GM20000 (cell line): ENCODE results near the gene OVCH1.

ENCODE experiments used
- DNase-seq: peaks from one replicate; pipeline ENCODE4 v3.0.0; 2012; ENCODE audit warnings: low spot score
- CTCF ChIP-seq: IDR thresholded peaks from 2 replicates; pipeline ENCODE4 v1.5.1; 2012; ENCODE audit warnings: mild to moderate bottlenecking, control low read depth; ENCODE audit errors: extremely low read depth, missing control alignments

The OVCH1 gene

DNA sequence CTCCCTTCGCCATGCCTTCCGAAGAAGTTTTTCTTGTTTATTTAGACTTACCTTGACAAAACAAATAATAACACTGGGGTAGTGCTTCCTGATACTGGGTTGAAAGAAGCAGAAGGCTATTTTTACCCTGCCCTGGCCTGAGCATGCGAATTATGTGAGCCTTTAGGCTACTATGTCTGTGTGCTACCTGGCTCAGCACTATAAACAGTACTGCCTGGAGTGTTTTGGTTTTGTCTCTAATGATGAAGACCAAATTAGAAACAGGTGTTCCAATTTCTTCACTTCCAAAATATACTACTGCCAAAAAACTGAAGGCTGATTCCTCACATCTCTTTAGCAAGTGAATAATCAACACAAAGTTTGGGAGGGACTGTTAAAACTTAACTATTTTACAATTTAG is 7.6 kb upstream of the OVCH1 start:
- DNase-seq, result no peak
- TF ChIP-seq CTCF, result no peak

- DNase-seq, result no peak
- TF ChIP-seq CTCF, result no peak
Observed at GRCh38 chr12:29503283-29503682, 5.8 kb upstream of the OVCH1 start.

GRCh38 chr12:29499235-29499634 is 1.7 kb upstream of the OVCH1 start:
- no peak for DNase-seq
- no peak for TF ChIP-seq CTCF

- TF ChIP-seq CTCF, result no peak
- no peak for DNase-seq
Observed at GRCh38 chr12:29492891-29493290, 4.6 kb downstream of the OVCH1 start.

DNA sequence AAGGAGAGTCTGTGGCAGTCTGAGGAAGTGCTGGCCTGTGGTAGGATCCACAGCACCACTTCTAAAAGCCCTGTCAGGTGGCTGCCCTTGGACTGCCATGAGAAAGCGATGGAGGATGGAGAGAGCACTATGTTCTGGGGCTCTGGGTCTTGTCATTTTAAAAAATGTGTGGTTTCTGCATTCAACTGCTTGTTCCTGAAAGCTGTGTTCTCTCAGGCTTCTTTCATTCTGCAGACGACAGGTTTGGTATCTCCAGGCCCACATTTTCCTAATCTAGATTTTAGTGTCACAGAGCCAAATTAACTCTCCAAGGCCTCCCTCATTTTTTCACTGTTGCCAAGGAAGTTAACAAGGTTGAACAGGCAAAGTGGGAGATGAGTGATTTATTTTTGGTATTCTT is 10.5 kb downstream of the OVCH1 start:
- DNase-seq, result no peak
- TF ChIP-seq CTCF, result no peak

DNA sequence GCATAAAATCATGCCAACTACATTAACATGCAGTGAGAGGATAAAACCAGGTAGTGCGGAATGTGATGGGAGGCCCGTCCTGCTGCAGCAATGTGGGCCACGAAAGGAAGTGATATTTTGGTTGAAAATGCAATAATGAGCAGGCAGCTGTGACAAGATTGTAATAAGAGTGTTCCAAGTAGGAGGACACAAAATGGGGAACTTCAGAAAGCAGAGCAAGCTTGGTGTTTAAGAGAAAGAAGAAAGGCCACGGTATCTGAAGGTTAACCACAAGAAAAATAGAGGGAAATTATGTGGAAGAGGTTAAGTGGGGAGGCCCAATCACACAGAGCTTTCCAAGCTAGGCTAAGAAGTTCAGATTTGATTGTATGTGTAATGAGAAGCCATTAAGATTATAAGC is 34.3 kb downstream of the OVCH1 start:
- TF ChIP-seq CTCF, result no peak
- DNase-seq, result no peak

DNA sequence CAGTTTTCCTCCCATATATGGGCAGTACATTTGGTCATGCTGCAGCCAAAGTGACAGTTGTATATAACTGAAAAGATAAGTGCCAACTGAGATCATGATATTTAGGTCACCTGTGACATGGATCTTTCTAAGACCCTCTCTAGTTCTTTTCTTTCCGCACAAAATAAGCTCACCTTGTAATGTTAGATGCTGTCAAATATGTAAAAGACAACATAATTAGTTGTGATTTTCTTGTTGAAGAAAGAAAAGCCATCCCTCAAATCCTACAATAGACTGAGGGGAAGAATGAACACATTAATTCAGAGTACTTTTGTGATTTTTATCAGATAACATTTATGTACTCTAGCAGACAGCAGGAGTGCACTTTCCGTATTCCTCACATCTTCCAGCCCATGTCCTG is 37.4 kb downstream of the OVCH1 start:
- no peak for DNase-seq
- no peak for TF ChIP-seq CTCF

- no peak for TF ChIP-seq CTCF
- DNase-seq, result no peak
Observed at GRCh38 chr12:29455087-29455486, 42.4 kb downstream of the OVCH1 start.
